HG03575 (cell line): ENCODE measurements around the gene THSD4.

ENCODE experiments used
- ATAC-seq: cut with Tn5 transposase; IDR thresholded peaks from one replicate; pipeline ENCODE4 v1.9.1; 2021; ENCODE audit not compliant: unreplicated experiment, insufficient number of reproducible peaks, low FRiP score; ENCODE audit errors: extremely low read depth

Gene THSD4

DNA sequence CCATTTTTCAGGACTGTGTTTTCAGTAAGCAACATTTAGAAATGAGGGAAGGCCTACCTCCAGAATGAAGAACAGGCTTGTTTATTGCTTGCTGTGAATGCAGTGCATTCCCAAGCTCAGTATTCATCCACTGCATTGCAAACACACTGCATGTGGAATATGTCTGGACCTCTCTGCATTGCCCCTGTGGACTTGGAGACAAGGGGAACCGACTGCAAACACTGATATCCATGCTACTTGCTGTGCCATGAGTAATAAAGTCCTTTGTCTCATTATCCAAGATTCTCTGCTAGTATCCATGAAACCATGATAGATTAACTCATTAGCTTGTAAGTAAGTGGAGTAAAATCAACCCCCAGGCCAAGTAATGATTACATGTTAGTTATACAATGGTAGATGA, 393.9 kb downstream of the THSD4 start:
- ATAC-seq = no peak

DNA sequence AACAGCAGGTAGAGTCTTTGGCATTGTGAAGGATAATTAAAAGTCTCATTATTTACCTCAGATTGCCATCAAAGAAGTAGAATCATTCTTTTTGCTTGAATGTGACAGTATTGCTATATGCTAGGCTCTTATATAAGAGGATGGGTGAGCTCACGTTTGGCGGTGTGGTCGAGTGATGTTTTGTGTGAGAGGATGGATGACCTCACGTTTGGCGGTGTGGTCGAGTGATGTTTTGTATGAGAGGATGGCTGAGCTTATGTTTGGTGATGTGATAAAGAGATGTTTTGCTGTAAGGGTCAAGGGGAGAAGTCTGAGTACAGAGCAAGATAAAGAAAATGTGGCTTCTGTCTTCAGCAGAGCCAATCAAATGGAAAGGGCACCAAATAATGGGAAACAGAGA, 395.5 kb downstream of the THSD4 start:
- no peak for ATAC-seq

DNA sequence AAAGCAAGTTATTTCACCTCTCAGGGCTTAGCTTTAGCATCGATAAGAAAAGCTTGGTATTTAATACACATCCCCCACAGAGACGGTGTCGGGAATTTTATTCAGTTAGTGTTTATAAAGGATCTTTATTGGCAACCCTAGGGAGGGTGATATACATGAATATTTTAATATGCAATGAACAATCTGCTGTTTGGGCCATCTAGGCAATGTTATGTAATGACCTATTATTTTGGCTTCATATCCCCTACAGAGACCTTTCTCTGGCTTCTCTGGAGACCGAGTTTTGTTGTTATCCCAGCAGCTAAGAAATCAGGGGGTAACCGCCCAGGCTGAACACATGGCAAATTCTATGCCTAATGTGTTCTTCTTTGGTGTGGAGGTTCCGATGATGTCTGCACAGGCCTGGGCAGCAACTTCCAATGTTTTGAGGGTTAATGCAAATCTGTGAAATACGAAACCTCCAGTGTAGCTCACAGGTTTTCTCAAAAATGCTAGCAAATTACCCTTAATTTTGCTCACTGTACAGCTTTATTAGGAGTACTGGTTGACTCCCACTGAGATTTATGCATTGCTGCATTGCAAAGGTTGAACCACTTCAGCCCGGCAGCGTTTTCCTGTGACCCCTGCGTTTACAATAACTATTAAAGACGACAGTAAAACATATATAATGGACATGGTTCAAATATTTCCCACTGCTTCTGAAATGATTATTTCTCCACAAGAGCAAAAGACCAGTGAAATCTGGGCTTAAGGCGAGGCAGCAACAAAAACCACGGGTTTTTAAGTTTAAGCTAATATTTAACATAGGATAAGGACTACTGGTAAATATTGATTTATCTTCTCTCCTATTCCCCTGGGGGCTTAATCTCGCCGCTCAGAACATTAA, 396.8 kb downstream of the THSD4 start:
- ATAC-seq = no peak

DNA sequence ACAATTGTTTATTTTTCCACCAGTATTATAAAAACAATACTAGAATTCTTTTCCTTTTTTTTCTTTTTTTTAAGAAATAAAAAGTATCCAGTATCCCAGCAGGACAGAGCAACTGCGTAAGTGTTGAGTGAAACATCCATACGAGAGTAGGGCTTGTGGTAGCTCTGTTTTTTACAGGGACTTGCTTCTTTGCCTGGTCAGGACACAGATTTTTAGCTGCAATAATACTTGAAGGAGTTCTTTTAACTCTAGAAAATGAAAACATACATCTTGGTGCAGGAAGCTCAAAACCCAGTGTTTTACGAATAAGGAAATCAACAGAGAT, 397.4 kb downstream of the THSD4 start:
- no peak for ATAC-seq

DNA sequence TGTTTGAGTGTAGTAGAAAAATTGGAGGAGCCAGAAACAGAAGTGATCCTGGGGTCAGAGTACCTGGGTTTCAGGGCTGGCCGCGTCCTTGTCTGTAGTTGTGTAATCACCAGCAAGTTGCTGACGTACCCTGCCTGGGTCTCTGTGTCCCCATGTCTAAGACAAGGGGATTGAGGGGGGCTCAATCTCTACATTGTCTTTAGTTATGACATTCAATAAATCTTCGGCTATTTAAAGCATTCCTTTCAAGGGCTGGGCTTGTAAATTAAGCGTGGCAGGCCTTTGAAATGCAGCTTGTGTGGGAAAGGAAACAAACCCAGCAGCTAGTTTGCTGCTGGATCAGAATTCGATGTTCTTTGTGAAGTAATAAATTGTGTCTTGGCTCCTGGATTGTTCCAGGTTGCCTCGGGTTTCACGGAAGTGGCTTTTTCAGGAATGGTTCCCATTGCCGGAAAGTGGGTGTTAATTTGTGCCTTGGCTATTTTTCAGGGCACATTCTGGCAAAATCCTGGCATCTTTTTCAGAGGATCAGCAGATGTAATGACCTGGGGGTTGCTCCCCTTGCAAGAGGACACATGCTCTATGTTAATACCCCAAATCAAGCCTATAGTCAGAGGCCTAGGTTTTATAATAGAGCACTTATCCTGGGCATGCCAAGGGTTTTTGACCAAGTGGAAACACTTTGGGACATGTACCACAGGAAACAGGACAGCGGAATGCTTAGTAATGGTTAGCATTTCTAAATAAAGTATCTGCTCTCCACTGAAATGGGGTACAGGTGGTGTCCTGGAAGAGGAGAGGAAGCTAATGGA, 400.3 kb downstream of the THSD4 start:
- no peak for ATAC-seq

DNA sequence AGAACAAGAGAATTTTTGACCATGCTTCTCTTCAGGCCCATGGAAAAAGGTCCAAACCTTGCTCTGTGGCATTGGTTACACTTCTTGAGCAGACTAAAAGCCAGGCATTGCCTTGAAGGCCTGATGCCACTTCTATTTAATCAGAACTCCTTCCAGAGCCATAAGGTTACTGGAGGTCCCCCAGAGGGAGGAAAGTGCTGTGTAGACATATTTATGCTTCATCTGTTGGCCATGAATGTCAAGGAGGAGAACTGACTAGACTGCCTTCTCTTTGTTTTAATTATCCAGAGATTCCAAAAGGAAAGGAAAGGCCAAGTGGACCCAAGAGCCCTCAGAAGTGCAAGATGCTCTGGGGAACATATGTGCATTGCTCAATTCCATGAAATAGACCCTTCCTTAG, 402.5 kb downstream of the THSD4 start:
- no peak for ATAC-seq

DNA sequence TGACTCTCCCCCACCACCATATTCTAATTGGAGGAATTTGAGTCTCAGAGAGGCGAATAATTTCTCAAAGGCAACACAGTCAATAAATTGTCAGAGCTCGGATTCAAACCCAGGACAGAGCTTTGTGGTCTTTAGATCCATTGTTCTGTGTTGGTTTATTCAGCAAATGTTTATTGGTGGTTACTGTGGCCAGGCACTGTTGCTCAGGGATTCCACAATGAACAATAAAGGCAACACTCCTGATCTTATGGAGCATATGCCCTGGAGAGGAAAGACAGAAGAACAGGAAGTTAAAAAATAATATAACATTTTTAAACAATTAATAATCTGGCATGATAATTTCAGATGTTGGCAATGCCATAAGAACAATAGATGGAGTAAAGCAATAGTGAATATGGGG, 403.4 kb downstream of the THSD4 start:
- ATAC-seq = no peak

DNA sequence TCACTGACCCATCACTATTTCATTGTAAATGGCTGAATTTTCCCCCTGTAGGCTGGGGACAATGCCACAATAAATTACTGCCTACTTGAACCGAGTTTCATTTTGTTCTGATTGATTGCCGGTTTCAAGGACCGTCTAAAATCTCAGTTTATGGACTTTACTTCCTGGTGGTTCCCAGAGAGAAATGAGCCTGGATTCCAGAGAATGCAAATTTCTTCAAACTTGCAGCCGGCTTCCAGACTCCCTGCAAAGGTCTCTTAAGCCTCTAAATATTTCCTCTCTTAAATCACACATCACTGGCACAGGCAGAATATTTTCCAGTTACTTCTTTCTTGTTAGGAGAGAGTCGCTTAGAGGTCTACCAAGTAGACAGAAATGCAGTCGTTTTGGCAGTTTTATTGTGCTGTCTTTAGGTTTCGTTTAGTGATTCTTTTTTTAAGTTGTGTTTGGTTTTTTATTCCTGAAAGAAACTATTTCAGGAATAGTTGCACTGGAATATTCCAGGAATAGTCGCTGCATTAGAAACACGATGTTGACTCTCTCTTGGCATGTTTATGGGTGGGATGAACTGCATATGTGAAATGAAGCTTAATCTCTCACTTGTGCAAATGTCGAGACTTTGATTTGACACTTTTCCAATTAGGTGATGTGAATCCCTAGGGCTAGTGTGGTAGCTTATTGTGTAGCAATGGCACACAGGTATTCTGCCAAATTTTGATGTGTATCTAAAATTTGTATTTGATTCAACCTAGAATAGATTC, 411.0 kb downstream of the THSD4 start:
- ATAC-seq = no peak

DNA sequence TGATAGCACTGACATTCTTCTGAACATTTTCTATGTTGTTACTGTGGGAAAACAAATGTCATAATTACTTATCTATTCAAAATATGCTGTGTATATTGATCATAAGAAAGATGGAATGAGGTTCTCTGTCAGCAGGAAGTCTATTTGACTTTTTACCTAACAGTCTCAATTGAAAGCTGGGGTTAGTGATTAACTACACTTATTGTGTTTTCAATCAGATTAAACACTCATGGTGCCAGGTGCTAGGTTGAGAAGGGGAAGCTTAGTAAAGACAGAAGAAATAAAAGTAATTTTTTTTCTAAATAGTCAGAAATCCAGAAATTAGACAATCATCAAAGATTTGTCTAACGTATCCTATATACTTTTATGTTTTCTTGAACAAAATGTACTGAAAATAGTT, 414.1 kb downstream of the THSD4 start:
- ATAC-seq = no peak

DNA sequence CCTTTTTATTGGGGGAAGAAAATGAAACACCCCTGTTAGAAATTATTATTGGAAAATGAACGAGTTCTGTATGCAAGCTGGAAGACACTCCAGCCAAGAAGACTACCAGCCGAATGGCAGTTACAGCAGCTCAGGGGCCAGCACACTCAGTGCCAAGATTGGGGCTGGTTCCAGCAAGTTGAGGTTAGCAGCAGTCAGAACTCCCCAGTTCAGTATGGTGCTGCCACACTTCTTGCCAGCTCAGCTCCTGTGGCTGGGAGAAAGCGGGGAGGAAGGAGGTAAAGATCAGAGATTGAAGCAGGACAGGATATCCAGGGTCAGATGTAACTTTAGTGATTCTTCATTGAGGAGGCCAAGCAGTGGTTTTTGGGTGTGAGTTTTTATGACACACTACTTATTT, 414.8 kb downstream of the THSD4 start:
- no peak for ATAC-seq

DNA sequence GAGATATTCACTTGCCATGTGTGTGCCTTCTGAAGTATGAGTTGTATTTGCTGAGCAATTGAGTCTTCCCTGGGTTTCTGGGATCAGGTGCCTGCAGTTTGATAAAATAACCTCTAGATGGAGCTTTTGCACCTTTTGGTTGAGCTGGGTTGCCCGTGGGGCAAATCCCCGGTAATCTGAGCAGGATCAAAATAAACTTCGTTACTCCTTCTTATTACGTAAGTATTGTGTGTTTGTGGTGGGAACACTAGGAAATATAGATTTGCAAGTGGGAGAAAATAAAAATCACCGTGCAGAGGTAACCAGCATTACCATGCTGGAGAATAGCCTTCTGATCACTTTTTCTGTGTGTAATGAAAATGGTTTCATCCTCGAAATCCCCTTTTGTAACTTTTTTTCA, 417.7 kb downstream of the THSD4 start:
- no peak for ATAC-seq

DNA sequence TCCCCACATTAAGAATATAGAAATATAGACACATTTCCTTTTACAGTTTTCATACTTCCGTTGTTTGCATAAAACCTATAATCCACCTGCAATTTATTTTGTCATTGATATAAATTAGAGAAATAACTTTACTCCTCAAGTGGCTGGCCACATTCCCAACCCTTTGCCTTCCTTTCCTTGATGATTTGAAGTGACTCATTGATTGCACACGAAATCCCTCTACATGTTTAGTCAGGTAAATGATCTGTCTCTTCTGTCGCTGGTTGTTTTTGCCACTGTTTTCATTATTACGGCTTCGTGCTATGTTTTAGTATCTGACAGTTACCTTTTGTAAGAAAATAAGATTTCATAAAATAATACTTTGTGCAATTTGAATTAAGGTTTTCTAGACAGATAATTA, 422.9 kb downstream of the THSD4 start:
- no peak for ATAC-seq

DNA sequence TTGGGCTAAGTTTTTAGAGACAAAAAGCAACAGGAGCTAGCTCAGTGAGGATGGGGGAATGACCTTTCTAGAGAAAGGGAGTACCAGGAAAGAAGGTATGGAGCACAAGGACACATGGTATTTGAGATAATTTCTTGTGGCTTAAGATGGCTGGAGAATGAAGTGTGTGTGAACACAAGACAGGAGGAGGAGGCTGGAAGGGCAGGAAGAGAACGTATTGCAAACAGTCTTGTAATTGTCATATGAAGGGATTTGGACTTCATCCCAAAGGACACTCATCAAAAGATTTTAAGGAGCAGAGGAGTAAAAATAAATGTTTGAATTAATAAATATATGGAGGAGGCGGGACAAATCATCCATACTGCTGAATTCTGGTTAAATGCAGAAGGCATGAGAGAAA, 426.5 kb downstream of the THSD4 start:
- ATAC-seq = no peak

DNA sequence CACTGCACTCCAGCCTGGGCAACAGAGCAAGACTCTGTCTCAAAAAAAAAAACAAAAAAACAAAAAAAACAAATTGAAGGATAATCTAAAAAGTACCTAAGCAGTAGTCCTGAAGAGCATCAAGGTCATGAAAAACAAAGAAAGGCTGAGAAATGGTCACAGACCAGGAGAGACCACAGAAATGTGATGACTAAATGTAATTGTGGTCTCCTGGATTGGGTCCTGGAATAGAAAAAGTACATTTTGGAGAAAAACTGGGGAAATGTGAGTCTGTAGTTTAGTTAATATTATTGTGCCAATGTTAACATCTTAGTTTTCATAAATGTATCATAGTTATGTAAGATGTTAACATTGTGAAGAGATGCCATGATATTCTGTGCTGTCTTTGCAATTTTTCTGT, 427.6 kb downstream of the THSD4 start:
- no peak for ATAC-seq

DNA sequence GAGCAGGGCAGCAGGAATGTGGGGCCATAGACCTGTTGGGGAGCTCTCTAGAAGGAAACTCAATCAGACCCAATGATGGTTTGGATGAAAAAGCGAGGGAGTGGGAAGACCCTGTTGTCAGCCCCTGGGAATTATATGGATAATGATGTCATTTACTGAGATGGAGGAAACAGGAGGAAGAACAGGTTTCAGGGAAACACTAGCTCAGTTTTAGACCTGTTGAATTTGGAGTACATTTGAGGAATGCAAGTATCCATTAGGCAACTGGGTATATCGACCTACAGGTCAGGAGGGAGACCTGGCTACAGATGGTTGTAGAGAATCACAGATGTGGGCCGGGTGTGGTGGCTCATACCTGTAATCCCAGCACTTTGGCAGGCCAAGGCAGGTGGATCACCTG, 428.1 kb downstream of the THSD4 start:
- no peak for ATAC-seq

DNA sequence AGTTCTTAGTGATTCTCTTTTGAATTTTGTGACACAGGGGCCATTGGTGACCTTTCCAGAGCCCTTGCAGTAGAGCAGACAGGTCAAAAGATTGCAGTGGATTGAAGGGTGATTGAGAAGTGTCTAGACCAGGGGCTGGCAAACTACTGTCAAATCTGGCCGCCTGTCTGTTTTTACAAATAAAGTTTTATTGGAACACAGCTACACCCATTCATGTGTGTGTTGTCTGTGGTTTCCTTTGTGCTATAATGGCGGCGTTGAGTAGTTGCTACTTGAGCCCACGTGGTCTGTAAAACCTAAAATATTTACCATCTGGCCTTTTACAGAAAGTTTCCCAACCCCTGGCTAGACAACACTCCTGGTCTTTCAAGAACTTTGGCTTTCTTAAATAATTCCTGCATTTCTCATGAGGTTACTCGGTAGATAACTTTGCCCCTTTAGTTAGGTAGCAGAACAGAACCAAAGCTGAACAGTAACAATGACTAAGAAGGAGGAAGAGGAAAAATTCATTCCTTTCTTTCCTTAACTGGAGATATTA, 430.0 kb downstream of the THSD4 start:
- ATAC-seq = no peak

DNA sequence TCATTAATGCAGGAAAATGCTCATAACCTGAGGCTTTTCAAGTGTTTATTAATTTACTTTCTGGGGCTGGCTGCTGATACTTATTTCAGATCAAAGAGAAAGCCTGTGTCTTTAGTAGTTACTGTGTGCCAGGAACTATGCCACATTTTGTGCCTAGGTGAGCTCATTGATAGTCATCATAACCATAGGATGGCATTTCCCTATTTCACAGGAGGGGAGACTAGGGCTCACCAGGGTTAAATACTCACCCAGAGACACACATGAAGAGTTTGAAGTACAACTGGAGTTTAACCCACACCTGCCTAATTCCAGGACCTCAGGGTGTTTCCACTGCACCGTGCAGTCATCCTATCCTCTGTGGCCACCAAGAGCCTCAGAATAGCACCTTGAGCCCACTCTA, 430.7 kb downstream of the THSD4 start:
- ATAC-seq = no peak

DNA sequence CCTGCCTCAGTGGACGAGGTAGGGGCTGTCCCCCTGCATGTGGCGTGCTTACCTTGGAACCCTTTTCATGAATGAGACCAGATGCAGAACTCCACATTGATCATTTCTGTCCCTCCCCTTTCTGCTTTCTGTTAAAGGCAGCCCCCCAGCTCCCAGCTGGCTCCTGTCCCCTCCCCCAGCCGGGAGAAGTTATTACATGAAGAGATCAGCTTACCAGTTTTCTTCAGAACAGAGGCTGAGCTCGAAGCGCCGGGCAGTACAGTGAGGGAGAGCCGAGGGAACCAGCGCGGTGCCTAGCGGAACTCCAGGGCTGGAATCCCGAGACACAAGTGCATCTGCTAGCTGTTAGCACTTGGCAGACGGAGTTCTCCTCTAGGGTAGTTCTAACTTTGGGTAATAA, 431.7 kb downstream of the THSD4 start:
- ATAC-seq = no peak

DNA sequence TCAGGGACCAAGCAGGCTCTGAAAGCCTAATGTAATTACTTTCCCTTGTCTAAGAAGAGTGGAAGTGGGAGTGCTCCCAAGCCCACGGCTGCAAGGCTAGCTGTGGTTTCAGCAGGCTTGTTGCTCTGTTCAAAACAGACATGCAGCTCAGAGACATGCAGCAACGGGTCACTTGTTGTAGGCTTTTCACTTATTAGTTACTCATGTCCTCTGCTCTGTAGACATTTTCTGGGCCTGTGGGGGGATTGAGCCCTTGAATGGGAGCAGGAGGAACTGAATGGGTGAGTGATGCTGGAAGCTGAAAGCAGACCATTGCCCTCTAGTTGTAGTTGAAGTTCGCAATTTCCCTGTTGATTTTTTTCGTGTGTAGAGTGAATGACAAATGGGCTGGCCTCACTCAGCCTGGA, 433.1 kb downstream of the THSD4 start:
- no peak for ATAC-seq

DNA sequence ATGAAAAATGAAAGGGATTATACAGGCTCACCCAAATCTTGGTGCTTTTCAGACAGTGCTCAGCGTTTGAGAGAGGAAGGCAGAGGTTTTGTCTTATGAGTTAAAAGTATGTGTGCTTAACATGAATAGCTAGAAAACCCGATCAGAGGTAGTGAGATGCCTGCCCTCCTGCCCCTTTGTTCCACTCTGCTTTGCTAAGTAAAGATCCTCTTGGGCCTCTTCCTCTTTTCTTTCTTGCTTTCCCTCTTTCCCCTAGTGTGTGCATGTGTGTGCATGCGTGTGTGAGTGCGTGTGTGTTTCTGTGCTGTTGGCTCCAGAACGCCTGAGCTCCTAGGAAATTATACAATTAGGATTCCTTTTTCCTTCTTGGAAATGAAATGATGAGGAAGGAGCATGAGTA, 433.8 kb downstream of the THSD4 start:
- ATAC-seq = no peak
